GM21528 (cell line): Measurements from ENCODE around the gene RNU5B-1.

Experiments used
- ATAC-seq: cut with Tn5 transposase; IDR thresholded peaks from one replicate; pipeline ENCODE4 v1.9.1; 2021; ENCODE audit warnings: mild to moderate bottlenecking, moderate library complexity; ENCODE audit not compliant: unreplicated experiment, low FRiP score

RNU5B-1 gene

GRCh38 chr15:65287520-65287855 is 17.0 kb upstream of the RNU5B-1 start:
- ATAC-seq, result no peak

- no peak for ATAC-seq
These were observed 15.1 kb upstream of the RNU5B-1 start for GRCh38 chr15:65289261-65289854.

GRCh38 chr15:65290228-65290627 is 14.2 kb upstream of the RNU5B-1 start:
- ATAC-seq, result no peak

- no peak for ATAC-seq
These were observed 11.4 kb upstream of the RNU5B-1 start for GRCh38 chr15:65292938-65293518.

GRCh38 chr15:65298731-65299130 is 5.7 kb upstream of the RNU5B-1 start:
- ATAC-seq, result no peak

- ATAC-seq, result no peak
These were observed 3.5 kb upstream of the RNU5B-1 start for GRCh38 chr15:65300924-65301441.

GRCh38 chr15:65302061-65302460 is 2.4 kb upstream of the RNU5B-1 start:
- ATAC-seq, result no peak

GRCh38 chr15:65303687-65304380 is 643 bp upstream of the RNU5B-1 start:
- peak; percentile 13 for ATAC-seq

- ATAC-seq, result no peak
These were observed 777 bp downstream of the RNU5B-1 start for GRCh38 chr15:65305150-65305758.

GRCh38 chr15:65305776-65306175 is 1.3 kb downstream of the RNU5B-1 start:
- ATAC-seq, result no peak

GRCh38 chr15:65306551-65306950 is 2.1 kb downstream of the RNU5B-1 start:
- no peak for ATAC-seq

GRCh38 chr15:65307978-65308377 is 3.5 kb downstream of the RNU5B-1 start:
- no peak for ATAC-seq

GRCh38 chr15:65309882-65310418 is 5.5 kb downstream of the RNU5B-1 start:
- no peak for ATAC-seq

GRCh38 chr15:65310431-65311137 is 6.1 kb downstream of the RNU5B-1 start:
- ATAC-seq, result no peak

GRCh38 chr15:65311760-65312159 is 7.3 kb downstream of the RNU5B-1 start:
- ATAC-seq, result no peak

- no peak for ATAC-seq
These were observed 8.0 kb downstream of the RNU5B-1 start for GRCh38 chr15:65312400-65312916.

- ATAC-seq, result peak; percentile 60
These were observed 14.4 kb downstream of the RNU5B-1 start for GRCh38 chr15:65318870-65319356.

- ATAC-seq, result no peak
These were observed 18.6 kb downstream of the RNU5B-1 start for GRCh38 chr15:65323071-65323511.

GRCh38 chr15:65326117-65326526 is 21.6 kb downstream of the RNU5B-1 start:
- ATAC-seq, result no peak

GRCh38 chr15:65326818-65327217 is 22.3 kb downstream of the RNU5B-1 start:
- no peak for ATAC-seq
